C4-2B (cell line): ENCODE measurements around the gene HNRNPF.

ENCODE experiments used
- CTCF ChIP-seq: fragments of 450-650 bp; conservative IDR thresholded peaks from 2 replicates; pipeline ENCODE4 v1.5.1; 2017; ENCODE audit warnings: mild to moderate bottlenecking
- ZFX ChIP-seq: fragments of 450-650 bp; IDR thresholded peaks from 2 replicates; pipeline ENCODE4 v1.6.1; 2017

GRCh38 chr10:43392748-43393147 lies 16.2 kb downstream of the HNRNPF start:
- TF ChIP-seq CTCF = no peak
- TF ChIP-seq ZFX = no peak
